SK-N-DZ (cell line): ENCODE data around the gene MRPS14. TPM values are rescaled to one million over a fixed set of nuclear protein-coding genes. Genes with fewer than 3 reads are reported as not detected.
"Not testable (repeated sequence)": the region's sequence is repeated elsewhere in the genome, so short reads cannot be mapped to it uniquely, and the experiment has no call there.

ENCODE experiments used
- DNase-seq: peaks from one replicate; pipeline ENCODE4 v3.0.0-alpha.2; 2015; ENCODE audit warnings: low spot score
- polyA plus RNA-seq, 2 experiments: library from polyadenylated mRNA; depleted of rRNA; stranded (reverse); fragments of >200 nt; gene quantifications; 2 replicates each; pipeline ENCODE4 v1.2.3, GENCODE V29; 2014

The MRPS14 gene
- polyA plus RNA-seq (2014; cell fraction: cytosol; rRNA removed): 32.4 and 45.7 TPM in 2 replicates
- polyA plus RNA-seq (2014; cell fraction: nucleus; rRNA removed): 39.8 and 43.0 TPM in 2 replicates

GRCh38 chr1:175023043-175023921 is at the start of gene MRPS14:
TSS of gene MRPS14 (minus strand) at chr1:175023425. CDS start at chr1:175023408, 17 bp downstream.
- DNase-seq: peak; percentile 97

DNA sequence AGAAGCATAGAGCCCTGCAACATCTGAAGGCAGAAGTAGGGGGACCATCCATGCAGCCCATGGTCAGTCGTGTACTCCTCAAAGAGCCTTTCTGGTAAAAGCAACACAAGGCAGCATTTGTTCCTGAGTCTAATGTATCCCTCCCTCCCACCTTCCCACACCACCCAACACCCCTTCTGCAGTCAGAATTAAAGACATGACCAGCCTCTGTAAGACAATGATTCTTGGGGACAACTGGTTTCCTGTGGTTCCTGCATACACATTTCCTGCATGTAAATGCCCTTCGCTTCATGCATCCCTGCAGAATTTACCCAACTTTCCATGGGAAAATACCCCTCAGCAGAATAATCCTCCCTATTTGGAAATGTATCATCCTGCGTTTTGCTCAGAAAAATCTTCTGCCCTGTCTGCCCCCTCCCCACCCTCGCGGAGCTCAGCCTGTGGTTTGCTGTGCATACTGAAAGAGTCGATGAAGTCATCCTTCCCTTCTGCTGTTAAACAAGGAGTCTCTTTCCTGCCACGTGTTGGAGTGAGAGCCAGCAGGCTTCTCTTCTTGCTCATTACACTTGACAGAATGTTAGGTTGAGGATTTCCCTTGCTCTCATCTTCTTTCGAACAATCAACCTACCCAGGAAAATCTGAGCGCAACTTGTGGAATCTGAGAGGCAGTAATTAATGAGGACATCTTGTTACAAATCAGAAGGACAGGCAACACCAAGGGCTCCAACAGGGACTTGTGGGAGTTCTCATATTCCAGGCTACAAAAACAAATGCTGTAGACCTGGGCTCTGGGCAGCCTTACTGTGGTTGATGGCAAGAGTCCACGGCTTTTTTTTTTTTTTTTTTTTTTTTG is 49.1 kb upstream of the MRPS14 start:
- DNase-seq: peak; percentile 29

DNA sequence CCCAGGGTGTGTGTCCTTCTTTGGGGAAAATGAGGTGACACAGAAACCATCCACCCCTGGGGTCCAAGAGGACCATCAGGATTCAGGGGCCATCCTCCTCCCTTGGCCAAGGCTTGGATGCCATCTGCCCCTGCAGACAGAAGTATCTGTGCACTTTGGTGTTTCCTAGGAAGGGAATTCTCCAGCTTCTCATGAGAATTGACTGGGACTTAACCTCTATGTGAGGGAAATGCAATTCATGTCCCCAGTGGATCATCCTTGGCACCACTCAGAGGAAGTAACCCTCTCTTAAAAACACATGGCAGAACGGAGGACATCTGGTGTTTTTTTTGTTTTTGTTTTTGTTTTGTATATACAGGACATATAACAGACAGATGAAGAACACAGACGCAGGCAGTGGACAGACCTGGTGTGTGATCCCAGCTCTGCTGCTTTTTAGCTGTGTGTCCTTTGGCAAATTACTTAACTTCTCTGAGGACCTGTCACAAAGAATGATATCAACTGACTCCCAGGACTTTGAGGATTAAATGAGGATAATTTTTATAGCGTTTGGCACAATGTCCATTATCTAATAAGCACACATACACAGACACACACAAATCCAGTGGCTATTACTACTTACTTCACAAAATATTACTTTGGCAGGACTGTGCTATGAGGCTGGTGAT is 48.2 kb upstream of the MRPS14 start:
- no peak for DNase-seq

DNA sequence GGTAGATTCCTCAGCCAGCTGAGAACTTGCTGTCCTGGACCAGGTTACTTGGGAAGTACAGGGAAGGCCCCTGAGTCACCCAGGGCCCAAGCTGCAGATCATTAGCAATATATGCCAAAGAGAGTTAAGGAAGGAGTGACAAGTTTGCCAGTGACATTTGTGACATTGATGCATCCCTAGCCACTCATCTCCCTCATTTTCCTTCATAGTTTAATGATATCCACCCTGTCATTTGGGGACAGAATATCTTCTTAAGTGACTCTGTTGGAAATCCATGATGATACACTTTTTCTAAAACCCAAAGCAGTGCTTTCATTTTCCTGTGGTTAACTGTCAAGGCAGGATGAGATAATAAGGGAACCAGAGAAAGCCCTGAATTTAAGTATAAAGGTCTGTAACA is 47.6 kb upstream of the MRPS14 start:
- no peak for DNase-seq

- DNase-seq: no peak
These were observed 44.3 kb upstream of the MRPS14 start, which contains the start of gene TNN for GRCh38 chr1:175067362-175068106. TSS of gene TNN (plus strand) at chr1:175067833. CDS start at chr1:175077419, 9,586 bp downstream.

DNA sequence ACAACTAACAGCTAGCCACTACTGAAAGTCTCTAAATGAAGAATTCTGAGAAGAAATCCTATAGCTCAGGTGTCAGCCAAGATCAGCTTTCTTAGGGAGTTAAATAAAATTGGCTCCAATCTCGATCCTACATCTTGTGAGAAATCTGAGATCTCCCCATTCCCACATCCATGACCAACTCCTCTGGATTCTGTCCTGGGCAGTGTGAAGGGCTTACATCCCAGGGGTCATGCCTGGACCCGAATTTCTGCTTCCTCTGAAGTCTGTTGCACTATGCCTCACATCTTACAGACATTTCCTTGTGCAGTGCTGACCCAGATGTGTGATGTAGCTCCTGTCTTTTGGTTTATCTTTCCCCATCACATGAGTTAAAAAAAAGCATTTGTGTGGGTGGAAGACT is 39.6 kb upstream of the MRPS14 start:
- no peak for DNase-seq

DNA sequence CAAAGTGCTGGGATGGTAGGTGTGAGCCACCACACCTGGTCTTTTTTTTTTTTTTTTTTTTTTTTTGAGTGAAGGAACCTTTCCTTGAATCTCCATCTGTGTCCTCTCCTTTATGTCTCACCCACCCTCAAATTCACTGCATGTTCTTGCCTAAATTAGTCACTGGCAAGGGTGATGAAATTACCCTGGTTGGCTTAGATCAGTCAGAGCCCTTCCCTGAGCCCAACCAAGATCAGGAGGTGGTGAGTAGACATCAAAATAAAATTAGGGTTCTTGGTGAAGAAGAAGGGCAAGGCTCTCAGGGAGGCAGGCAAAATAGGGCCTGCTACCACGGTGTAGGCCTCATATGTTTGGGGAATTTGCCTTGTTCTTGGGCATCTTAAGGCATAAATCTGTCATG is 39.1 kb upstream of the MRPS14 start:
- no peak for DNase-seq

GRCh38 chr1:175054736-175055135 is 31.5 kb upstream of the MRPS14 start:
- DNase-seq: no peak

DNA sequence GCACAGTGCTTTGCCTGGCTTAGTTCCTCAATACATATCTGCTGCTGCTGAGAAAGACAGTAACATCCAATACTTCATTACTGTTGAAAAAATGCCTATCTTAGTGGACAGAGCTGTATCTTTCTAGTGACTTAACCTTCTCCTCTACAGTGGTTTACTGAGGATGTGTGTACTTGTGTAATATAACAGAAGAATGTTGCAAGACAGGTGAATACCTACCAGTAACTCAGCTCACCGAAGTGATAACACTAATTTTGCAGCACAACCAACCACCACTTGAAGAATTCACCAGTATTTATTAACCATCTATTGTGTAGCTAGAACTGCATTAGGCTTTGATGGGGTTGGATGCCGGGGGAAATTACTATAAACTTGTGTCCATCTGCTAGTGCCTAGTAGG is 27.8 kb upstream of the MRPS14 start:
- DNase-seq: no peak

- DNase-seq: no peak
These were observed 22.3 kb upstream of the MRPS14 start for GRCh38 chr1:175045519-175045918.

- no peak for DNase-seq
These were observed 21.9 kb upstream of the MRPS14 start for GRCh38 chr1:175045097-175045496.

DNA sequence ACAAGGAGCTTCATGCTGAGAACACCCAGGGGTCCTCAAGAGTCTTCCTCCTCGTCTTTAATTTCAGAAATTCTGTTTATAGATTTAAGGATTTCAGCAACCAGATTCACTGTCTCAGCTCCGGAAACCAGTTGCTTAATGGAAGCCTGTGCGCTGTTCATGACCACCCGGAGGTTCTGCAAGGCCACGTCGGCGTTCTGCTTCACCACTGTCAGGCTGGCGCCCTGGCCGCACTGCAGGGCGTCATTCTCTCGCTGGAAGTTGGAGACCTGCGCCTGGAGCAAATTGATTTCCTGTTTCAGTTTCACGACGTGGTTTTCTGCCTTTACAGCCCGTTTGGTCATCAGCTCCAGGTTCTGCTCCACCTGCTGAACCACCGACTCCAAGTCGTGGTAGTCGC is 21.4 kb upstream of the MRPS14 start:
- DNase-seq: not testable (repeated sequence)

DNA sequence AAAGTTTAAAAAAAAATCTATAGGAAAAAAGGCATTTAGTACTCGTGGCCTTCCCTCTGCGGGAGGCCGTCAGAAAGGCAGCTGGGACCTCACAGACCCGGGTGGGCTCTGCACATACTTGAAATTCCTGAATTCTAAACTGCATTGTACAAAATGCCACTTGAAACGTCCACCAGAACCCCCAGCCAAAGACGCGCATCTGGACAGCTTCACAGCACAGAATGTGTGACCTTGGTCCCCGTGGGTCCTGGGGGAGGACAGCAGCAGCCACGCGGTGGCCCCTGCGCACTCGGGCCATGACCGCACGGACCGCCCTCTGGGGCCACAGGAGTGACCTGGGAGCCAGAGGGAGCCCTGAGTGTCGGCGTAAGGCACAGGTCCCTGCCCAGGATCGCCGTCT is 20.6 kb upstream of the MRPS14 start:
- DNase-seq: no peak

DNA sequence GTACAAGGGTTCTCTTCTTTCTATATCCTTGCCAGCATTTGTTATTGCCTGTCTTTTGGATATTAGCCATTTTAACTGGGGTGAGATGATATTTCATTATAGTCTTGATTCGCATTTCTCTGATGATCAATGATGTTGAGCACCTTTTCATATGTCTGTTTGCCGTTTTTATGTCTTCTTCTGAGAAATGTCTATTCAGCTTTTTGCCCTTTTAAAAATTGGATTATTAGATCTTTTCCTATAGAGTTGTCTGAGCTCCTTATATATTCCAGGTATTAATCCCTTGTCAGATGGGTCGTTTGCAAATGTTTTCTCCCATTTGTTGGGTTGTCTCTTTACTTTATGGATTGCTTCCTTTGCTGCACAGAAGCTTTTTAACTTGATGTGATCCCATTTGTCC is 19.4 kb upstream of the MRPS14 start:
- DNase-seq: no peak

DNA sequence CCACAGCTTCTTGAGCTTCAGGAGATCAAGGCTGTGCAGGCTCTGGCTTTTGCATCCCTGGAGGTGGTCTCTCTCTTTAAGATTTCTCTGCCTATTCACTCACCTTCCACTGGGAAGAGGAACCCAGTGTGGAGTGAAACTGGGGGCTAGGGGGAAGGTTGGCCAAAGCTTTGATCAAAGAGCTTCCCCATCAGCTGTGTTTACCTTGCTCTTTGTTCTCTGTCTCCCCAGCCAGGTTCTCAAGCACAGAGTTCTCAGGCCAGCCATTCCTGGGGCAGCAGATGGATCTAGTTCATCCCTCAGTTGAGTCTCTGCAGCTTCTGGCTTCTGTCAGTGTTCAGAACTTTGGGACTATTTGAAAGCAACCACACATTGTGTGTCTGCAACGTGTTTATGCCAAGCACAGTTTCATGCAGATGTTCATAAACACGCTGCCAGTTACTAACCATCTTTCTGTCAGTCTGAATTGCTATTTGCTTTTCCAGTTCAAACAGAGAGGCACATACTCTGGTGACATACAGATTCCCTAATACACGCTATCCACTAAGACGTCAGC is 17.2 kb upstream of the MRPS14 start:
- no peak for DNase-seq

DNA sequence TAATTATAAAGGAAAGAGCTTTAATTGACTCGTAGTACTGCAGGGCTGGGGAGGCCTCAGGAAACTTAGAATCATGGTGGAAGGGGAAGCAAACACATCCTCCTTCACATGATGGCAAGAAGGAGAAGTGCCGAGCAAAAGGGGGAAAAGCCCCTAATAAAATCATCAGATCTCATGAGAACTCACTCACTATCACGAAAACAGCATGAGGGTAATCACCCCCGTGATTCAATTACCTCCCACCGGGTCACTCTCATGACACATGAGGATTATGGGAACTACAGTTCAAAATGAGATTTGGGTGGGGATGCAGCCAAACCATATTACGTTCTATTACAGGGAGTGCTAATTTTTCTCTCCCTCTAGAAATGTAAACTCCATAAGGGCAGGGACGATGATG is 14.2 kb upstream of the MRPS14 start:
- DNase-seq: no peak

- DNase-seq: no peak
These were observed 13.3 kb upstream of the MRPS14 start for GRCh38 chr1:175036476-175036875.

DNA sequence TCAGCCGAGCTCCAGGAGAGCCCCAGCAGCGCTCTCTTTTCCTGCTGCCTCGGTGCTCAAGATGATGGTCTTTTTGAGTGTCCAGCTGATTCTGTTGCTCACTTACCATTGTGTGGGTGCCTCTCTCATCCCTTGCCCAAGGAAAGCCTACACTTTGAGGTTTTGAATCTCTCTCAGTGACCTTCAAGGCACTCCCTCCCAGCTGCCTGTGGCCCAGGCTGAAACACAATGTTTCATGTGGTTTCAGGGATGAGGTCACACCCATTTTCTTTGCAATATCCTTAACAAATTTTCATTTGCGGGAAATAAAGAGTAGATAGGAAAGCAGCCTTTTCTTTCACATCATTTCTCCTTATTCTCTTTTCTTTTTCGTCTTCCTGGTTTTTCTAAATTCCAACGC is 12.6 kb upstream of the MRPS14 start:
- no peak for DNase-seq

DNA sequence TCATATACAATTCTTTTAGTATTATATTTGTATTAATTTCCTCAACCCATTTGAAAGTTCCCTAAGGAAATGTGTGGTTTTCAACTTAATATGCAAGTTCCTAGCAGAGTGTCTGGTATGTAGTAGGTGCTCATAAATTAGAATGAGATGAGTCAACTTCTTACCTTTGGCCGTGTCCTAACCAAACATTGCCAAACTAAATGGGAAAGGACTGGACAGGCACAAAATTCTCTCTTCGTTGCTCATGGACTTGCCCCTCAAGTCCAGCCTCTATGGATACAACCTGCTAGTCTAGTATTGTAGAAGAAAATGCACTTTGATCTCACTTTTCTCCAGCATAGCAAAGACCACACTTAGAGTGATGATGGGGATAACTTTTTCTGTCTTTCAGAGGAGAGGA is 11.6 kb upstream of the MRPS14 start:
- DNase-seq: no peak

- no peak for DNase-seq
These were observed 10.7 kb upstream of the MRPS14 start for GRCh38 chr1:175033953-175034352.

DNA sequence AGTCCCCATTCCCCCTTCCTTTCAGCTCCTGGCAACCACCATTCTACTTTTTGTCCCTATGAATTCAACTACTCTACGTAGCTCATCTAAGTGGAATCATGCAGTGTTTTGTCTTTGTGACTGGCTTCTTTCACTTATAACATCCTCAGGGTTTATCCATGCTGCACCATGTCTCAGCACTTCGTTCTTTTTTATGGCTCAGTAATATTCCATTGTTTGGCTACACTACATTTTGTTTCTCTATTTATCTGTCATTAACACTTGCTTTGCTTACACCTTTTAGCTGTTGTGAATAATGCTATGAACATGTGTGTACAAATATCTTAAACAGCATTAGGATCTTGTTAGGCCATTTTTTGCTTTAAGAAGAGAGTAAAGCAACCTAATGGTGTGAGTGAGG is 1.5 kb upstream of the MRPS14 start:
- DNase-seq: no peak
